Measurements from ENCODE around the gene PNLIPRP2.

PNLIPRP2 gene

GRCh38 chr10:116676633-116677032 lies 55.9 kb downstream of the PNLIPRP2 start:
- no peak for ATAC-seq
- TF ChIP-seq CSDC2 (CRISPR knock-in tag; IDR thresholded peaks at IDR 0.05) (no peak), OSR1 (CRISPR knock-in tag; IDR thresholded peaks at IDR 0.05) (no peak), ZNF8 (CRISPR knock-in tag; IDR thresholded peaks at IDR 0.05) (no peak), CSRNP3 (CRISPR knock-in tag; IDR thresholded peaks at IDR 0.05) (no peak), ZC3H10 (CRISPR knock-in tag; IDR thresholded peaks at IDR 0.05) (no peak), ARNTL (CRISPR knock-in tag; IDR thresholded peaks at IDR 0.05; ENCODE audit: borderline replicate concordance, low read depth) (no peak), ISL1 (CRISPR knock-in tag; IDR thresholded peaks at IDR 0.05) (no peak), BACH2 (CRISPR knock-in tag; IDR thresholded peaks at IDR 0.05; ENCODE audit: borderline replicate concordance) (no peak), ZNF70 (CRISPR knock-in tag; IDR thresholded peaks at IDR 0.05) (no peak), RARB (CRISPR knock-in tag; IDR thresholded peaks at IDR 0.05) (no peak), PATZ1 (CRISPR knock-in tag; IDR thresholded peaks at IDR 0.05; ENCODE audit: borderline replicate concordance) (no peak), TCF4 (CRISPR knock-in tag; IDR thresholded peaks at IDR 0.05; ENCODE audit: borderline replicate concordance) (no peak), PPARA (CRISPR knock-in tag; IDR thresholded peaks at IDR 0.05; ENCODE audit: borderline replicate concordance) (no peak), ZFP3 (CRISPR knock-in tag; IDR thresholded peaks at IDR 0.05) (no peak), ESRRG (CRISPR knock-in tag; IDR thresholded peaks at IDR 0.05) (no peak)

- no peak for ATAC-seq
- TF ChIP-seq CREB5 (CRISPR knock-in tag; IDR thresholded peaks at IDR 0.05; ENCODE audit: low read depth) (no peak), PATZ1 (CRISPR knock-in tag; IDR thresholded peaks at IDR 0.05; ENCODE audit: borderline replicate concordance) (no peak), OSR1 (CRISPR knock-in tag; IDR thresholded peaks at IDR 0.05) (no peak), ZFP3 (CRISPR knock-in tag; IDR thresholded peaks at IDR 0.05) (no peak), ESRRG (CRISPR knock-in tag; IDR thresholded peaks at IDR 0.05) (no peak), PPARA (CRISPR knock-in tag; IDR thresholded peaks at IDR 0.05; ENCODE audit: borderline replicate concordance) (no peak), GLIS3 (CRISPR knock-in tag; IDR thresholded peaks at IDR 0.05) (no peak), ZFP30 (CRISPR knock-in tag; IDR thresholded peaks at IDR 0.05) (no peak), ZC3H10 (CRISPR knock-in tag; IDR thresholded peaks at IDR 0.05) (no peak)
Measured at GRCh38 chr10:116679351-116679750, 58.6 kb downstream of the PNLIPRP2 start.

- no peak for ATAC-seq
- TF ChIP-seq TSHZ2 (CRISPR knock-in tag; IDR thresholded peaks at IDR 0.05) (no peak), ISL1 (CRISPR knock-in tag; IDR thresholded peaks at IDR 0.05) (no peak), PATZ1 (CRISPR knock-in tag; IDR thresholded peaks at IDR 0.05; ENCODE audit: borderline replicate concordance) (no peak), RARB (CRISPR knock-in tag; IDR thresholded peaks at IDR 0.05) (no peak), SNAI2 (CRISPR knock-in tag; IDR thresholded peaks at IDR 0.05) (no peak), PPARA (CRISPR knock-in tag; IDR thresholded peaks at IDR 0.05; ENCODE audit: borderline replicate concordance) (no peak), OSR1 (CRISPR knock-in tag; IDR thresholded peaks at IDR 0.05) (no peak), GLIS3 (CRISPR knock-in tag; IDR thresholded peaks at IDR 0.05) (no peak), CSRNP3 (CRISPR knock-in tag; IDR thresholded peaks at IDR 0.05) (no peak), ZNF70 (CRISPR knock-in tag; IDR thresholded peaks at IDR 0.05) (no peak), POU6F1 (CRISPR knock-in tag; IDR thresholded peaks at IDR 0.05; ENCODE audit: borderline replicate concordance, low read depth) (no peak), ZFP30 (CRISPR knock-in tag; IDR thresholded peaks at IDR 0.05) (no peak), ZNF8 (CRISPR knock-in tag; IDR thresholded peaks at IDR 0.05) (no peak), TCF4 (CRISPR knock-in tag; IDR thresholded peaks at IDR 0.05; ENCODE audit: borderline replicate concordance) (no peak), ARNTL (CRISPR knock-in tag; IDR thresholded peaks at IDR 0.05; ENCODE audit: borderline replicate concordance, low read depth) (no peak), ZC3H10 (CRISPR knock-in tag; IDR thresholded peaks at IDR 0.05) (no peak), TOX (CRISPR knock-in tag; IDR thresholded peaks at IDR 0.05; ENCODE audit: borderline replicate concordance) (no peak)
Measured at GRCh38 chr10:116683166-116683565, 62.4 kb downstream of the PNLIPRP2 start.

Data from SK-N-SH treated with all-trans-retinoic acid at 6 μM for 48 hours (cell line).